ENCODE measurements around the gene XYLT1.

DNA sequence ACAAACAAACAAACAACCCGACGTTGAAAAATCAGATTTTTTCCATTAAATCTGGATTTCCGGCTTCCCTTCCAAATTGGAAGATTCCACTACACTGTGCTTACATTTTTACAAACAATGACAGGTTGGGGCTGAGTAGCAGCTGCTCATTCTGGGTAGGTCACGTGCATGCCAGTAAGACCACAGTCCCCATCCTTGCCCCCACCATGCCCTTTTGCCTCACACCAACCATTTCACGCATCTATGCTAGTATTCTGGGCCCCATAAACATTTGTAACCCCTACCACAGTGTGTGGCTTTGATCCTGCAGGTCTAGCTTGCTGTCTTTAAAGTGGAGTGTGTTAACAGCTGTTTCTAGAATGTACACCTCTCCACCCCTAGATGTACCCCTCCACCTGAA is 366.1 kb downstream of the XYLT1 start:
- TF ChIP-seq POLR2AphosphoS5 (IDR thresholded peaks at IDR 0.05; ENCODE audit: low read depth, low read length): no peak
- TF ChIP-seq, protein P1, sequence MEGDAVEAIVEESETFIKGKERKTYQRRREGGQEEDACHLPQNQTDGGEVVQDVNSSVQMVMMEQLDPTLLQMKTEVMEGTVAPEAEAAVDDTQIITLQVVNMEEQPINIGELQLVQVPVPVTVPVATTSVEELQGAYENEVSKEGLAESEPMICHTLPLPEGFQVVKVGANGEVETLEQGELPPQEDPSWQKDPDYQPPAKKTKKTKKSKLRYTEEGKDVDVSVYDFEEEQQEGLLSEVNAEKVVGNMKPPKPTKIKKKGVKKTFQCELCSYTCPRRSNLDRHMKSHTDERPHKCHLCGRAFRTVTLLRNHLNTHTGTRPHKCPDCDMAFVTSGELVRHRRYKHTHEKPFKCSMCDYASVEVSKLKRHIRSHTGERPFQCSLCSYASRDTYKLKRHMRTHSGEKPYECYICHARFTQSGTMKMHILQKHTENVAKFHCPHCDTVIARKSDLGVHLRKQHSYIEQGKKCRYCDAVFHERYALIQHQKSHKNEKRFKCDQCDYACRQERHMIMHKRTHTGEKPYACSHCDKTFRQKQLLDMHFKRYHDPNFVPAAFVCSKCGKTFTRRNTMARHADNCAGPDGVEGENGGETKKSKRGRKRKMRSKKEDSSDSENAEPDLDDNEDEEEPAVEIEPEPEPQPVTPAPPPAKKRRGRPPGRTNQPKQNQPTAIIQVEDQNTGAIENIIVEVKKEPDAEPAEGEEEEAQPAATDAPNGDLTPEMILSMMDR (CRISPR knock-in tag; IDR thresholded peaks at IDR 0.05): no peak
- TF ChIP-seq ZNF547 (CRISPR knock-in tag; IDR thresholded peaks at IDR 0.05): no peak
- no peak for TF ChIP-seq SMC3 (IDR thresholded peaks at IDR 0.05; ENCODE audit: low read length)
- no peak for TF ChIP-seq POLR2A (IDR thresholded peaks at IDR 0.05; ENCODE audit: insufficient read depth in 1 of 2, low read depth in 2 of 2, low read length in 2 of 2)
- no peak for TF ChIP-seq CHD2 (IDR thresholded peaks at IDR 0.05; ENCODE audit: low read depth, low read length)
- TF ChIP-seq RFX1 (IDR thresholded peaks at IDR 0.05): no peak
- no peak for TF ChIP-seq PTBP1 (IDR thresholded peaks at IDR 0.05; ENCODE audit: low read depth, low read length, poor library complexity, severe bottlenecking)
- TF ChIP-seq ARHGAP35 (CRISPR knock-in tag; IDR thresholded peaks at IDR 0.05; ENCODE audit: borderline replicate concordance): no peak
- TF ChIP-seq ZFP36L2 (CRISPR knock-in tag; IDR thresholded peaks at IDR 0.05): no peak
- TF ChIP-seq ZNF281 (CRISPR knock-in tag; IDR thresholded peaks at IDR 0.05; ENCODE audit: borderline replicate concordance): no peak
- TF ChIP-seq JUN (CRISPR knock-in tag; IDR thresholded peaks at IDR 0.05): no peak
- no peak for TF ChIP-seq TAF15 (IDR thresholded peaks at IDR 0.05; ENCODE audit: low read depth, low read length, poor library complexity, severe bottlenecking)

Data from HepG2 (cell line).